Panc1 (cell line): ENCODE measurements around the gene EVA1C. TPM values are rescaled to one million over a fixed set of nuclear protein-coding genes. Genes with fewer than 3 reads are reported as not detected.

Experiments
- ATAC-seq: fragments of 200-7000 bp; cut with Tn5 transposase; 2 replicates; pipeline ENCODE4 v1.9.1; 2020; ENCODE audit warnings: mild to moderate bottlenecking, moderate library complexity
- BruUV-seq: library from RNA; stranded (reverse); fragments of 400-500 nt; replicated peaks from 2 replicates; lab custom pipeline; 2021; lab: Mats Ljungman, UMichigan
- CTCF ChIA-PET: fragments of 300-600 bp; sonication (Branson Sonifier 250); formaldehyde crosslinking; loops from one replicate; lab custom pipeline; 2022; ENCODE audit warnings: antibody characterized with exemption; lab: Charles Lee
- POLR2A ChIA-PET: fragments of 300-600 bp; sonication (Branson Sonifier 250); formaldehyde crosslinking; loops from one replicate; lab custom pipeline; 2022; ENCODE audit warnings: antibody characterized with exemption; lab: Charles Lee
- DNase-seq: peaks from one replicate; pipeline ENCODE4 v3.0.0-alpha.2; 2010; ENCODE audit warnings: low read depth, low spot score
- H3K27ac ChIP-seq: 2 replicates; pipeline ENCODE4 v1.5.1; 2011; ENCODE audit warnings: mild to moderate bottlenecking, low read length, inconsistent platforms
- H3K27me3 ChIP-seq: fragments of 200-500 bp; sonication (Bioruptor generic); 2 replicates; pipeline ENCODE4 v1.6.0; 2014; ENCODE audit warnings: low read length, inconsistent platforms; ENCODE audit not compliant: control insufficient read depth, insufficient read depth
- H3K36me3 ChIP-seq: fragments of 200-500 bp; sonication (Bioruptor generic); 2 replicates; pipeline ENCODE4 v1.5.1; 2014; ENCODE audit warnings: inconsistent platforms, mild to moderate bottlenecking, low read length, moderate library complexity; ENCODE audit not compliant: control insufficient read depth, insufficient read depth
- H3K4me1 ChIP-seq: 2 replicates; pipeline ENCODE4 v1.5.1; 2011; ENCODE audit warnings: inconsistent platforms, mild to moderate bottlenecking, low read length, moderate library complexity; ENCODE audit not compliant: control insufficient read depth, insufficient read depth
- H3K4me3 ChIP-seq, 2 experiments: 2 replicates each; pipeline ENCODE4 v1.5.1; 2011 to 2012; ENCODE audit warnings: low read depth in 2 of 2, low read length in 2 of 2, mild to moderate bottlenecking in 2 of 2, inconsistent platforms in 1 of 2, moderate library complexity in 1 of 2
- H3K9me3 ChIP-seq: fragments of 200-500 bp; sonication (Bioruptor generic); 2 replicates; pipeline ENCODE4 v1.5.1; 2014; ENCODE audit warnings: low read depth, mild to moderate bottlenecking, inconsistent platforms, low read length, moderate library complexity; ENCODE audit not compliant: control insufficient read depth, insufficient read depth
- CTCF ChIP-seq: fragments of 450-650 bp; IDR thresholded peaks from 2 replicates; pipeline ENCODE4 v1.5.1; 2017; ENCODE audit warnings: mild to moderate bottlenecking
- POLR2AphosphoS5 ChIP-seq: IDR thresholded peaks from 2 replicates; pipeline ENCODE4 v1.6.1; 2012; ENCODE audit warnings: mild to moderate bottlenecking, low read depth, low read length, moderate library complexity
- REST ChIP-seq, 2 experiments: IDR thresholded peaks; 2 replicates each; pipeline ENCODE4 v1.6.1; 2011 to 2012; ENCODE audit warnings: low read depth in 2 of 2, control low read depth in 1 of 2, low read length in 1 of 2, mild to moderate bottlenecking in 1 of 2, moderate library complexity in 1 of 2; ENCODE audit not compliant: insufficient read depth in 1 of 2
- SIN3A ChIP-seq: IDR thresholded peaks from 2 replicates; pipeline ENCODE4 v1.6.1; 2012; ENCODE audit warnings: low read depth, mild to moderate bottlenecking, low read length, moderate library complexity, borderline replicate concordance; ENCODE audit not compliant: insufficient read depth
- TCF7L2 ChIP-seq: IDR thresholded peaks from 2 replicates; pipeline ENCODE4 v1.6.1; 2011; ENCODE audit warnings: mild to moderate bottlenecking, low read depth, low read length, inconsistent platforms
- in situ Hi-C: cut with HindIII; loops from 2 replicates; pipeline ENCODE4 v1.10.0; 2016; ENCODE audit warnings: low sequenced_read_pairs, low pct_unique_long_range_greater_than_20kb
- intact Hi-C: fragments of 100-400 bp; cut with micrococcal nuclease; formaldehyde crosslinking; loops from one replicate; pipeline ENCODE4 v1.10.0; 2022; ENCODE audit not compliant: unreplicated experiment
- total RNA-seq: library from RNA; stranded (reverse); gene quantifications from one replicate; pipeline ENCODE4 v1.2.1, GENCODE V29; 2021; ENCODE audit not compliant: unreplicated experiment

Gene EVA1C
- total RNA-seq, 1 experiment from 2014 or later = 2.8 TPM

- TF ChIP-seq SIN3A = no peak
- TF ChIP-seq POLR2AphosphoS5 = no peak
- TF ChIP-seq CTCF = no peak
- no peak for TF ChIP-seq REST (IDR thresholded peaks at IDR 0.05; ENCODE audit: insufficient read depth in 1 of 2, low read depth in 2 of 2, low read length in 1 of 2)
- no peak for TF ChIP-seq TCF7L2
Observed at GRCh38 chr21:32537569-32537881, 125.0 kb downstream of the EVA1C start.

GRCh38 chr21:32538147-32538792, 125.8 kb downstream of the EVA1C start:
- in situ Hi-C loops (no loop called here), intact Hi-C loops (no loop called here)
- DNase-seq (no peak), ATAC-seq (no peak)
- Histone ChIP-seq H3K9me3 (no peaks in the 10 kb centered on the region), H3K4me3 (no peak overlapping the region), H3K36me3 (no peaks in the 10 kb centered on the region), H3K4me1 (no peaks in the 10 kb centered on the region), H3K27ac (no peak overlapping the region), H3K27me3 (no peaks in the 10 kb centered on the region)
- CTCF ChIA-PET = interaction anchor here (0.7 kb wide), 1 partner anchor 547 kb away, joined by 13 read pairs; no protein-coding TSS in a partner anchor
- POLR2A ChIA-PET = no interaction called here
- no TSS peak for BruUV-seq
- TF ChIP-seq TCF7L2 = no peak
- TF ChIP-seq CTCF = no peak
- no peak for TF ChIP-seq SIN3A
- no peak for TF ChIP-seq REST (IDR thresholded peaks at IDR 0.05; ENCODE audit: insufficient read depth in 1 of 2, low read depth in 2 of 2, low read length in 1 of 2)
- no peak for TF ChIP-seq POLR2AphosphoS5

More at GRCh38 chr21:32537569-32537881, 125.0 kb downstream of the EVA1C start:
- no peaks in the 10 kb centered on the region for H3K36me3 ChIP-seq
- POLR2A ChIA-PET = no interaction called here
- in situ Hi-C loops (no loop called here), intact Hi-C loops (no loop called here)
- DNase-seq (no peak), ATAC-seq (no peak)
- H3K4me1 ChIP-seq = no peaks in the 10 kb centered on the region
- no peaks in the 10 kb centered on the region for H3K9me3 ChIP-seq
- H3K4me3 ChIP-seq = no peak overlapping the region
- no peaks in the 10 kb centered on the region for H3K27me3 ChIP-seq
- CTCF ChIA-PET = interaction anchor here (0.7 kb wide), 1 partner anchor 546 kb away, joined by 13 read pairs; no protein-coding TSS in a partner anchor
- no peak overlapping the region for H3K27ac ChIP-seq
- BruUV-seq = no TSS peak
